CD4-positive, alpha-beta T cell treated with Interleukin-6 for 4 hours (primary cell): Measurements from ENCODE around the gene MRPS23.

Source experiments
- DNase-seq: peaks from one replicate; pipeline ENCODE4 v3.0.0-alpha.2; 2020; ENCODE audit warnings: mixed read lengths

The MRPS23 gene

DNA sequence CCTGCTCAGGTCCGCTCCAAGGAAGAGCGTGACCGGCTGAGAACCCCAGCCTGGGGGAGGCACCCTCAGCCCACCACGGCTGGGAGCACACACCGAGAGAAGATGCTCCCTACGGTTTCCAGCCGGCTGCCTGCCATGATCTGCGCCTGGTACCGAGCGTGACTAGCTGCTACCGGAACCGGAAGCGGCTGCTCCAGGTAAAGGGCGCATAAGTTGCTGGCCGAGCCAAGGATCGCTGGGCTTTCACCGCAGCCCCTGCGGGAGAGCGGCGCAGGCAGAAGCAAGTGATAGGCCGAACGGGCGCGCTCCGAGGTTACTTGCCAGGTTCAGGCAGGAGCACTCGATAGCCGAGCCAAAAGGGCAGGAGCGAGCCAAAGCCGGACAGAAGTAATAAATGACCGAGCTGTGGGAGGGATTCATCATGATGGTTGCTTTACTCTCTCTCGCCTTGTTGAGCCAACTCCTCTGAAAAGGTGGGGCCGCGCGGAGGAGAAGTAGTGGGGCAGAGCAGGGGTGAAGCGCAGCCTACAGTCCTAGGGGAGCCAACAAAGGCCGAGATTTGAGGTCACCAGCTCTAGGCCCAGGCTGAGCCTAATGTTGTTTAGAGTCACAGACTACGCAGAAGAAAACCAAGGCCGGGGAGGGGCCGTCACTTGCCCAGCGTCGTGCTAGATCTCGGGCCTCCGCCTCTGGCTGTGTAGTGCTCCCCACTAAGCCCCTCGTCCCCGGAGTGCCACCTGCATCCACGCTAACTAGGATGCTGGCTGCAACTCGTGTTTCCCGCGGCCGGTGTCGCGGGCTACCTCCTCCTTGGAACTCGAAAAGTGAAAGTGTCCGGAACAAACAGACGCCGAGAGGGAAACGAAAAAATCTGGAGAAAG lies at the start of gene MRPS23:
MRPS23 (minus strand) TSS at position 171 of the 881 bp plus-strand sequence; CDS start at position 137, 34 bp downstream.
- peak; percentile 96 for DNase-seq

DNA sequence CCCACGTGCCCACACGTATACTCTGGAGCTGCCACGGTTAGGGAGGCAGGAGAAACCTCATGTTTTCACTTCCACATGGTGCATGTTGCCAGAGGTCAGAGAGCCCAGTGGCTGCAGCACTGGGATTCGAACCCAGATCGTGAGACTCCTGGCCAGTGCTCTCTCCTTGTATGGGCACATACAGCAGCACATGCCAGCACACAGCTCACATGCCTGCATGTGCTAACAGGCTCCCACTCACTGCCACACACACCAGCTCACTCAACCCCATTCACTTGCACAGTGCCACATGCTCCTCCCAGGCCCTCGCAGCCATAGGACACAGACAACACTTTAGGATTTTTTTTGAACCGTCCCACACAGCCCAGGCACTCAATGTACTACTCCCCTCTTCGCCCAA lies 49.5 kb upstream of the MRPS23 start:
- no peak for DNase-seq

DNA sequence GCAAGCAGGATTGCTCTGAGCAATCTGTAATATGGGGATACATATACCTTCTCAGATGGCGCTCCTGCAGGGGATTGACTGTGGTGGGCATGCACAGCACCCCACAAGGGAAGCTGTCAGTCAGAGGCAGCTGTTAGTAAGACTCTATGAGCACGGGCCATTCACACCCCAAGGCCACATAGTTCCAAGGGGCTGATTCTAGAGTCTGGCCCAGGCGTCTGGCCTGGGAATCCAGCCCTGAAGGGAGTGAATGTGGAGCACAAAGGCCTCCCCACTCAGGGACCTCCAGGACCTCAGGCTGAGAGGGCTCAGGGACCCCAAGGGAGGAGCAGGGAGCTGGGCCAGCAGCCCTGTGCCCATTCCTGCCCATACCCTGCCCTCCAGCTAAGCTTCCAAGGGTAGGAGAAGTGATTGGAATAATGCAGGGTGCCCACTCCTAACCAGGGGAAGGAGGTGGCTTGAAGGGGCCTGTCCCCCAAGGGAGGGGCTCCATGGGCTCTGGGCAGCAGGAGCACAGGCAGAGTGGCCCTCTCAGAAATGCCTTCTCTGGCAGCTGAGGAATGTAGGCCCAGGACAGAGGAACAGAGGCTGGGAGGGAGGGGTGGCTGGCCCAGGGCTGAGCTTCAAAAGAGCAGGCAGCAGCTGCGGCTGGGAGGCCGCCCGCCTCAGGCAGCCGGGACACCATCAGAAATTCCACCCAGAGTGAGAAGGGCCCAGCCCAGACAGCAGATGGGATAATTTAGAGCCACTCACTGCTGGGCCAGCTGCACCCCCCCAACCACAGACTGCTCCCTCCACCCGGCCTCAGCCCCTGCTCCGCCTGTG lies 48.9 kb upstream of the MRPS23 start:
- DNase-seq, result no peak

DNA sequence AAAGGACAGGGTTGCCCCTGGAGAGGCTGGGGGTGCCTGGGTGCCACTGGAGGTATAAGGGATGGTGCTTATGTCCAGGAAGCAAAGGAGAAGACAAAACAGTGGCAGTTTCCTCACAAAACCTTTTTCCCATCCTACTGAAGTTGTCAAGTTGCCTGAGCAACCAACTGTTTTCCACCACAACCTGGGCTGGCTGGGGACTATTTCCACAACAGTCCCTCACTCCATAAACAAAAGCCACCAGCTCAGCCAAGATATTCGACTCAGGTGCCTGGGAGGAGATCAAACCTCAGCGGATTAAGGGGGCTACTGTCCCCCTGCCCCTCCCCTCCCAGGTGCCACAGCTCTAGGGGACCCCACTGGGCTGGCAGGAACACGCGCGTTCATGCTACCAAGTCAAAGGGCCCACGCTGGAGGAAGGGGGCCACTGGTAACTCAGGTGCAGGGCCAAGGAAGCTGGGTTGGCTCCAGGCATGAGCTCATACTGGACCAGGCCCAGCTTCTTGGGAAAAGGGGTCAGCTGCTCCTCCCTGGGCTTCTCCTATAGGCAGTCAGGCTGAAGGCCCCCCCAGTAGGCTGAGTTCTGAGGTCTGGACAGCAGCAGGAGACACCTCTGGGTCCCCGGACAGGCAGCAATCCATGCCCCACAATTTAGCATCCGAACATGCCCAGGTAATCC lies 45.7 kb upstream of the MRPS23 start:
- no peak for DNase-seq

DNA sequence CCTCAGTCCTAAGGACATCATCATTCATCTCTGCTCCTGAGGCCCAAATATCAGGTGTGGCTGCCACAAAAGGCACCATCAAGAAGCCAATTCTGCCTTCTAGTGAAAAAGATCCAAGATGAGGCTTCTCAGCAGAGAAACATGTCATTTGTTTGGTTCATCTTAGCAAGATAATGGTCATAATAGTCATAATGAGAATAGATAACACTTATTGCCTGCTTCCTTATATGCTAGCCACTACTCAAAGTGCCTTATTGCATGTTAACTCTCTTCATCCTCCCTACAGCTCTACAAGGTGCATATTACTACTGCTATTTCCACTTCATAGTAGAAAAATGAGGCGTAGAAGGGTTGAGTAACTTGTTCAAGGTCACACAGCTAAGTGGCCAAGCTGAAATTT lies 45.0 kb upstream of the MRPS23 start:
- DNase-seq, result no peak

- no peak for DNase-seq
Measured at GRCh38 chr17:57892820-57893595, 43.2 kb upstream of the MRPS23 start.

- DNase-seq, result peak; percentile 80
Measured at GRCh38 chr17:57892146-57892819, 42.4 kb upstream of the MRPS23 start.

- DNase-seq, result no peak
Measured at GRCh38 chr17:57890857-57891232, 41.0 kb upstream of the MRPS23 start.

DNA sequence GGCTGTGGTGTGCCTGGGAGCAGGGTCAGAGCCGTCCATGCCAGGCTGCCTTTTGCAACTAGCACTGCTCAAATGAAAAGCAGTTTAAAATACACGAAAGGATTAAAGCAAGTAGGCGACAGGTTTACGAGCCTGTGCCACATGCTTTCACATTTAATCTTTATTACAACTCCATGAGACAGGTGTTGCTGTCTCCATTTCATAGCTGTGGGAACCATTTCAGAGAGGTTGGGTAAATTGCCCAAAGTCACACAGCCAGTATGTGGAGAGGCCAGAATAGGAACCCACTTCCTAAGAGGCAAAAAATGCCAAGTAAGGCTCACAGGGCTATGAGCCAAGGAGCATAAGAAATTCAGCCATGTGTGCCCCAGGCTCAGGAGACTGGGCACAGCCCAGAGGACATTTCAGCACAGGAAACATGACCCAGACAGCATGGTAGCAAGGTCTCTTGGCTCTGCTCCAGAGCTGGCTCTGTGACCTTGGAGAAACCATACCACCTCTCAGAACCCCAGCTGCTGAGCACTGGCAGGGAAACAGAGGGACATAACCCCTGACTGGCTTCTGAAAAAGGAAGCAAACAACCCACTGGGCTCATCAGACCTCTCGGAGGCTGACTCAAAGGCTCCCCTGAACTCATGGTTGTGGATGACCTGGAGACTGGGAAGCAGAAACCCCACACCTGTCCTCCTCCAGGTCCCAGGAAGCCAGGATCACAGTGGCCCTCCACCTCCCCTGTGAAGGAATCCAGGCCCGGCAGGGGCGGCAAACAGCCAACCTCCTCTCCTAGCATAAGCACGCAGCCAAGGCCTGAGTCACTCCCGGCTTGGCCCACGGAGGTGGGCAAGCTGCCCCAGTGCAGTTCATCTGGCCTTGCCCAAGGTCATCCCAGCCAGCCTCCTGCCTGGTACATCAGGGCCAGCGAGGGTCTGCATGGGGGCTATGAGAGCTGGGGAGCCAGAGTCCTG lies 40.3 kb upstream of the MRPS23 start:
- no peak for DNase-seq

DNA sequence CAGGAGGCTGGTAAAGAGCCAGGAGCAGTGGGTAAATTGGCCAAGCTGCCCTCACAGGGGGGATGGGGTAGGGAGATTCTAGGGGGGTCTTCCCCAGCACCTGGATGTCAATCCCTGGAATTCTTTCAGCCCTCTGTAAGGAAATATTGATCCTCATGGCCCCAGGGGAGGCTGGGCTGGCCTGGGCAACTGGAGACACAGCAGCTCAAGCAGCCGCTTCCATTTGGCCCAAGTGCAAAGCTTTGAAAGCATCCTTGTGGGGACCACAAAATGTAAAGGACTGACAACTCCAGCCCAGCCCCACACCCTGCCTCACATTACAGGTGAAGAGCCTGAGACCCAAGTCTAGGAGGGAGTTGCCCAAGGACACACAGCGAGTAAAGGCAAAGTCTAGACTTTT lies 39.4 kb upstream of the MRPS23 start:
- no peak for DNase-seq

DNA sequence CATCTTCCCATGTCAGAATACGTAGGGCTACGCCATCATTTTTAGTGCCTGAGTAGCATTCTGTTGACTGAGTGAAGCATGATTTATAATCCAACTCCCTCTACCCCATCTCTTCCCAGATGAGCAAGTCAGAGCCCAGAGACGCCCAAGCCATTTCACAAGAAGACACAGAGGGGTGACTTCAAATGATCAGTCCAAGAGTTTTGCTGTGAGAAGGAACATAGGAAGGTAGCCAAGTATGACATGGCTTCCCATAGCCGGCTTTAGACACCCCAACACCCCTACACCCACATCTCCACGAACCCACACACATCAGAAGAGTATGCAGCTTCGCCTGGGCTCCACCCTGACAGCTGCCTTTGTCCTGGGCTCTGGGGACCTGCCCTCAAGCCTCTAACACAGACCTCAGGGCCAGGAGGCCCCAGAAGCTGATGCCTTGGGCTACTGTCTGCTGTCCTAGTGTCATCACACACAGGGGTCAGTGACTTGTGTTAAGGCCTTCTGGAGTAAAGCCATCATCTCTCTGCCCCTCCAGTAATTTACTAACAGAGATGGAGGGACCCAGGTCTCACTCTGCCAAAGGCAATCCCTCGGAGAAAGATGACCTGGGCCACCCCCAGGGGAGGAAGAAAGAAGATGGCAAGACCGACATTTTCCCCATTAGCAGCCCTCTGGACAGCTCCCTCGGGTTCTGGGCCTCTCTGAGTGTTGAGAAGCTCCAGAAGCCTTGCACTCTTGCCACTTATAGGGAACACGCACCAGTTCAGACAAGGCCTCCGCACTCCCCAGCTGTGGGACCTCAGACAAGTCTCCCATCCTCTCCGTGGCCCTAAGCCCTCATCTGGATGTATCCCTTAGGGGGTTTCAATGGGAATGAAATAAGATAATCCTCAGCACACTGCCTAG lies 38.7 kb upstream of the MRPS23 start:
- DNase-seq, result no peak

- DNase-seq, result no peak
Measured at GRCh38 chr17:57887161-57887560, 37.3 kb upstream of the MRPS23 start.

DNA sequence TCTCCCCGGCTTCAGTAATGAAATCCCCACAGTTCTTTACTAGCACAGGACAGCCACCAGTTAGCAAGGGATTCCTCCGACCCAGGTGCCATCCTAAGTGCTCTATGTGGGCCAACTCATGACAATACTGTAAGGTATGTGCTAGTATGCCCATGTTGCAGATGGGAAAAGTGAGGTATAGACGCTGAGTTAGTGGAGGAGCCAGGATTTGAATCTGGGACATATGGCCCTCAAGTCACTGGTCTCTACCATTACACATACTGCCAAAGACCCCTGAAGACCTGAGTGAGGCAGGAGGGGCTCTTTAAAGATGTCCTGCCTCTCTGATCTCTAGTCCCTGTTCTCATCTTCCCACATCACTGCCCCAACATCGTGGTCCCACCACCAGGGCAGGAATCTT lies 36.2 kb upstream of the MRPS23 start:
- DNase-seq, result no peak

GRCh38 chr17:57885148-57885915 lies 35.5 kb upstream of the MRPS23 start:
- DNase-seq, result no peak

GRCh38 chr17:57881783-57882351 lies 32.0 kb upstream of the MRPS23 start:
- DNase-seq, result no peak

GRCh38 chr17:57881143-57881542 lies 31.3 kb upstream of the MRPS23 start:
- no peak for DNase-seq

DNA sequence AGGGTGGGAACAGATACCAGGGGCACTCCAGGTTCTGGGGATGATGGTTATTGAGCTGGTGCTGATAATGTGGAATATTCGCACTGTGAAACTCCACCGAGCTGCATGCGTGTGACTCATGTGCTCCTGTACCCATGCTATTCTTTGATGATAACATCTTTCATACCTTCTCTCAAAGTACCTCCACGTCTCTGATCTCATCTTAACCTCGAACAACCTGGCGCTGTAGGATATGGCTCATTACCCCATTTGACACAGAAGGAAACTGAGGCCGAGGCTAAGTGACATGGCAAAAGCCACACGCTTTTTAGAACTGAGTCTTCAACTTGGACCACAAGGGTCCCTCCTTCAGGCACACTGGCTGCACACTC lies 30.2 kb upstream of the MRPS23 start:
- peak; percentile 19 for DNase-seq

GRCh38 chr17:57879437-57880085 lies 29.7 kb upstream of the MRPS23 start:
- DNase-seq, result no peak
